Testis (tissue), 3 donors: ENCODE data around the gene MCEE. TPM values are rescaled to one million over a fixed set of nuclear protein-coding genes. Genes with fewer than 3 reads are reported as not detected.

Experiments
- DNase-seq: peaks from one replicate; pipeline ENCODE4 v3.0.0-alpha.2; 2019
- H3K27ac ChIP-seq, 2 donors: fragments of 200-600 bp; sonication (generic); one replicate each; pipeline ENCODE4 v1.5.1; 2019
- H3K27me3 ChIP-seq: fragments of 200-600 bp; sonication (generic); one replicate; pipeline ENCODE4 v1.5.1; 2019
- H3K36me3 ChIP-seq: fragments of 200-600 bp; sonication (generic); one replicate; pipeline ENCODE4 v1.5.1; 2017; ENCODE audit warnings: low read depth; ENCODE audit errors: missing control alignments
- H3K4me1 ChIP-seq: fragments of 200-600 bp; sonication (generic); one replicate; pipeline ENCODE4 v1.5.1; 2019
- H3K4me3 ChIP-seq, 2 donors: fragments of 200-600 bp; sonication (generic); one replicate each; pipeline ENCODE4 v1.5.1; 2017 to 2019
- H3K9me3 ChIP-seq: fragments of 200-600 bp; sonication (generic); one replicate; pipeline ENCODE4 v1.5.1; 2017
- CTCF ChIP-seq, 3 experiments: fragments of 450-650 bp in 2 of 3; fragments of 200-600 bp in 1 of 3; sonication (generic) in 1 of 3; IDR thresholded peaks; one replicate each; pipeline ENCODE4 v1.5.1; 2016 to 2019; ENCODE audit warnings: antibody characterized with exemption in 3 of 3, mild to moderate bottlenecking in 2 of 3, moderate library complexity in 1 of 3
- POLR2A ChIP-seq: fragments of 450-650 bp; IDR thresholded peaks from one replicate; pipeline ENCODE4 v1.6.1; 2017; ENCODE audit warnings: antibody characterized with exemption, mild to moderate bottlenecking, moderate library complexity
- WGBS, 2 donors: methylation state at CpG; one replicate each; pipeline ENCODE4 v1.1.5; 2018; 5-methylcytosine and 5-hydroxymethylcytosine counted together
- intact Hi-C: fragments of 100-400 bp; cut with DNase I; formaldehyde crosslinking; loops from one replicate; pipeline ENCODE4 v1.15.1; 2023; ENCODE audit warnings: low total_unique reads
- polyA plus RNA-seq: library from polyadenylated mRNA; stranded (reverse); fragments of 350-450 nt; fragmentation: Illumina TruSeq; extraction: RNeasy Lipid Tissue Mini Kit (QIAGEN cat#74804); gene quantifications from one replicate; pipeline ENCODE4 v1.2.3, GENCODE V29; 2014; ENCODE audit warnings: low read depth, low replicate concordance; ENCODE audit not compliant: insufficient read depth
- total RNA-seq, 2 donors: library from RNA; depleted of rRNA; stranded (reverse); fragments of >200 nt; gene quantifications; one replicate each; pipeline ENCODE4 v1.2.3, GENCODE V29; 2016

The MCEE gene
- total and polyA plus RNA-seq, 3 donors from 2014 or later: 7.7 to 14.6 (median 10.7) TPM

- no peaks in the 10 kb centered on the region for H3K9me3 ChIP-seq
- no peak for DNase-seq
- H3K27ac ChIP-seq: no peak overlapping the region
- no peak for TF ChIP-seq CTCF (IDR thresholded peaks at IDR 0.05)
- TF ChIP-seq POLR2A: no peak
- 82% methylated on average over 5 of the region's 5 CpGs for WGBS, 2 donors
- no peaks in the 10 kb centered on the region for H3K36me3 ChIP-seq
- intact Hi-C loops: no loop called here
- H3K4me1 ChIP-seq: no peaks in the 10 kb centered on the region
- H3K27me3 ChIP-seq: no peaks in the 10 kb centered on the region
- no peak overlapping the region for H3K4me3 ChIP-seq
These were observed 47.4 kb downstream of the MCEE start for GRCh38 chr2:71082402-71083252.

GRCh38 chr2:71078624-71079023, 51.4 kb downstream of the MCEE start:
- DNase-seq: no peak
- intact Hi-C loops: no loop called here
- 80 to 88% methylated on average over 3 of the region's 3 CpGs for WGBS, 2 donors

GRCh38 chr2:71074893-71075395, 55.1 kb downstream of the MCEE start:
- no peak for DNase-seq
- TF ChIP-seq POLR2A: no peak
- TF ChIP-seq CTCF (IDR thresholded peaks at IDR 0.05): no peak
- intact Hi-C loops: no loop called here

More at GRCh38 chr2:71078624-71079023, 51.4 kb downstream of the MCEE start:
- Histone ChIP-seq H3K9me3 (no peaks in the 10 kb centered on the region), H3K27me3 (no peaks in the 10 kb centered on the region), H3K36me3 (no peaks in the 10 kb centered on the region), H3K27ac (no peak overlapping the region), H3K4me3 (no peak overlapping the region), H3K4me1 (no peaks in the 10 kb centered on the region)
- TF ChIP-seq POLR2A (no peak), CTCF (IDR thresholded peaks at IDR 0.05) (no peak)

GRCh38 chr2:71073475-71073874, 56.6 kb downstream of the MCEE start:
- H3K27ac ChIP-seq: no peak overlapping the region
- no peak overlapping the region for H3K4me3 ChIP-seq
- H3K27me3 ChIP-seq: no peaks in the 10 kb centered on the region
- no peak for DNase-seq
- TF ChIP-seq POLR2A: no peak
- TF ChIP-seq CTCF (IDR thresholded peaks at IDR 0.05): no peak
- H3K9me3 ChIP-seq: no peaks in the 10 kb centered on the region
- no peaks in the 10 kb centered on the region for H3K36me3 ChIP-seq
- WGBS, 2 donors: 84 to 91% methylated on average over 8 of the region's 8 CpGs
- intact Hi-C loops: no loop called here
- peaks cover 9% of the 10 kb centered on the region for H3K4me1 ChIP-seq

More at GRCh38 chr2:71074893-71075395, 55.1 kb downstream of the MCEE start:
- no peak overlapping the region for H3K27ac ChIP-seq
- no peaks in the 10 kb centered on the region for H3K27me3 ChIP-seq
- no peaks in the 10 kb centered on the region for H3K4me1 ChIP-seq
- H3K4me3 ChIP-seq: no peak overlapping the region
- no peaks in the 10 kb centered on the region for H3K9me3 ChIP-seq
- no peaks in the 10 kb centered on the region for H3K36me3 ChIP-seq
- 74 to 100% methylated on average over 2 of the region's 2 CpGs for WGBS, 2 donors
